Calu3 (cell line): Measurements from ENCODE around the gene FGFBP3. TPM values are rescaled to one million over a fixed set of nuclear protein-coding genes. Genes with fewer than 3 reads are reported as not detected.
A peak's percentile ranks its signal among the peaks of the same experiment; 100 is the strongest.

Experiments used
- BruUV-seq: library from RNA; stranded (reverse); fragments of 400-500 nt; replicated peaks from 2 replicates; lab custom pipeline; 2021; lab: Mats Ljungman, UMichigan
- CTCF ChIA-PET: fragments of 300-600 bp; sonication (Branson Sonifier 250); formaldehyde crosslinking; loops from one replicate; lab custom pipeline; 2022; ENCODE audit warnings: antibody characterized with exemption; lab: Charles Lee
- DNase-seq: peaks from one replicate; pipeline ENCODE4 v3.0.0; 2022
- H3K27ac Mint-ChIP-seq: one replicate; pipeline ENCODE4 v1.8.0; 2022; ENCODE audit warnings: mixed read lengths; ENCODE audit not compliant: unreplicated experiment
- H3K27me3 Mint-ChIP-seq: one replicate; pipeline ENCODE4 v1.8.0; 2022; ENCODE audit warnings: mixed read lengths; ENCODE audit not compliant: unreplicated experiment
- H3K36me3 Mint-ChIP-seq: one replicate; pipeline ENCODE4 v1.8.0; 2022; ENCODE audit warnings: mild to moderate bottlenecking, moderate library complexity, mixed read lengths; ENCODE audit not compliant: insufficient read depth, unreplicated experiment
- H3K4me1 Mint-ChIP-seq: one replicate; pipeline ENCODE4 v1.8.0; 2022; ENCODE audit warnings: mild to moderate bottlenecking, low read depth, mixed read lengths; ENCODE audit not compliant: unreplicated experiment
- H3K4me3 Mint-ChIP-seq: one replicate; pipeline ENCODE4 v1.8.0; 2022; ENCODE audit warnings: mild to moderate bottlenecking, low read depth, moderate library complexity, mixed read lengths; ENCODE audit not compliant: unreplicated experiment
- H3K9me3 Mint-ChIP-seq: one replicate; pipeline ENCODE4 v1.8.0; 2022; ENCODE audit warnings: low read depth, mixed read lengths; ENCODE audit not compliant: unreplicated experiment
- CTCF ChIP-seq: fragments of 200-600 bp; IDR thresholded peaks from one replicate; pipeline ENCODE4 v1.8.0; 2022; ENCODE audit warnings: antibody characterized with exemption; ENCODE audit not compliant: unreplicated experiment
- intact Hi-C: fragments of 100-400 bp; cut with micrococcal nuclease; formaldehyde crosslinking; loops from one replicate; pipeline ENCODE4 v1.10.0; 2022; ENCODE audit not compliant: unreplicated experiment
- total RNA-seq: library from RNA; stranded (reverse); gene quantifications from 2 replicates; pipeline ENCODE4 v1.2.3, GENCODE V29; 2022

The FGFBP3 gene
- total RNA-seq, 1 experiment from 2014 or later = 2.1 TPM

- no peak overlapping the region for H3K27ac Mint-ChIP-seq
- no peak for DNase-seq
- H3K4me1 Mint-ChIP-seq = no peaks in the 10 kb centered on the region
- H3K36me3 Mint-ChIP-seq = no peaks in the 10 kb centered on the region
- BruUV-seq = no TSS peak
- H3K9me3 Mint-ChIP-seq = no peaks in the 10 kb centered on the region
- intact Hi-C loops = no loop called here
- no peak overlapping the region for H3K4me3 Mint-ChIP-seq
- H3K27me3 Mint-ChIP-seq = no peaks in the 10 kb centered on the region
- no peak for TF ChIP-seq CTCF
- CTCF ChIA-PET = no interaction called here
Observed at GRCh38 chr10:91891125-91892001, 17.9 kb downstream of the FGFBP3 start.

- peak; percentile 16 for DNase-seq
- peaks cover 14% of the 10 kb centered on the region for H3K4me1 Mint-ChIP-seq
- no peaks in the 10 kb centered on the region for H3K27me3 Mint-ChIP-seq
- no peaks in the 10 kb centered on the region for H3K36me3 Mint-ChIP-seq
- intact Hi-C loops = no loop called here
- no TSS peak for BruUV-seq
- peak overlapping the region; percentile 66 for H3K27ac Mint-ChIP-seq
- no peaks in the 10 kb centered on the region for H3K9me3 Mint-ChIP-seq
- CTCF ChIA-PET = no interaction called here
- H3K4me3 Mint-ChIP-seq = peak overlapping the region; percentile 83
- no peak for TF ChIP-seq CTCF
Observed at GRCh38 chr10:91887272-91888076, 21.8 kb downstream of the FGFBP3 start.

GRCh38 chr10:91886954-91887271, 22.4 kb downstream of the FGFBP3 start:
- DNase-seq = no peak
- no peaks in the 10 kb centered on the region for H3K9me3 Mint-ChIP-seq
- H3K36me3 Mint-ChIP-seq = no peaks in the 10 kb centered on the region
- CTCF ChIA-PET = no interaction called here
- no TSS peak for BruUV-seq
- no peak overlapping the region for H3K27ac Mint-ChIP-seq
- peak overlapping the region; percentile 83 for H3K4me3 Mint-ChIP-seq
- no peaks in the 10 kb centered on the region for H3K27me3 Mint-ChIP-seq
- intact Hi-C loops = no loop called here
- no peak for TF ChIP-seq CTCF
- H3K4me1 Mint-ChIP-seq = peaks cover 14% of the 10 kb centered on the region

- Mint-ChIP-seq H3K36me3 (no peaks in the 10 kb centered on the region), H3K27ac (no peak overlapping the region), H3K4me1 (peaks cover 14% of the 10 kb centered on the region), H3K9me3 (no peaks in the 10 kb centered on the region), H3K4me3 (no peak overlapping the region), H3K27me3 (no peaks in the 10 kb centered on the region)
- CTCF ChIA-PET = no interaction called here
- no peak for DNase-seq
- intact Hi-C loops = no loop called here
- no TSS peak for BruUV-seq
- TF ChIP-seq CTCF = no peak
Observed at GRCh38 chr10:91885362-91886079, 23.8 kb downstream of the FGFBP3 start.
